Nephron (organoid): ENCODE measurements around the gene HTR7.
"Not testable (repeated sequence)": the region's sequence is repeated elsewhere in the genome, so short reads cannot be mapped to it uniquely, and the experiment has no call there.

Source experiments
- H3K27ac Mint-ChIP-seq, 3 experiments: 2 replicates each; pipeline ENCODE4 v1.8.0; 2020; ENCODE audit warnings: mixed read lengths in 3 of 3, mild to moderate bottlenecking in 2 of 3, moderate library complexity in 1 of 3
- H3K27me3 Mint-ChIP-seq: 2 replicates; pipeline ENCODE4 v1.8.0; 2021; ENCODE audit warnings: low read depth, mild to moderate bottlenecking, moderate library complexity, mixed read lengths
- H3K36me3 Mint-ChIP-seq: 2 replicates; pipeline ENCODE4 v1.8.0; 2020; ENCODE audit warnings: low read depth, mixed read lengths
- H3K4me1 Mint-ChIP-seq: 2 replicates; pipeline ENCODE4 v1.8.0; 2020; ENCODE audit warnings: mixed read lengths
- H3K4me3 Mint-ChIP-seq, 3 experiments: 2 replicates each; pipeline ENCODE4 v1.8.0; 2020; ENCODE audit warnings: mild to moderate bottlenecking in 3 of 3, mixed read lengths in 3 of 3, moderate library complexity in 2 of 3
- H3K9me3 Mint-ChIP-seq: 2 replicates; pipeline ENCODE4 v1.8.0; 2020; ENCODE audit warnings: mixed read lengths
- TF ChIP-seq, protein P1 (sequence below), 3 experiments: fragments of 200-600 bp; sonication (generic); IDR thresholded peaks; one replicate each; pipeline ENCODE4 v1.5.0; 2021; ENCODE audit warnings: antibody characterized with exemption in 3 of 3; ENCODE audit not compliant: unreplicated experiment in 3 of 3

The HTR7 gene

DNA sequence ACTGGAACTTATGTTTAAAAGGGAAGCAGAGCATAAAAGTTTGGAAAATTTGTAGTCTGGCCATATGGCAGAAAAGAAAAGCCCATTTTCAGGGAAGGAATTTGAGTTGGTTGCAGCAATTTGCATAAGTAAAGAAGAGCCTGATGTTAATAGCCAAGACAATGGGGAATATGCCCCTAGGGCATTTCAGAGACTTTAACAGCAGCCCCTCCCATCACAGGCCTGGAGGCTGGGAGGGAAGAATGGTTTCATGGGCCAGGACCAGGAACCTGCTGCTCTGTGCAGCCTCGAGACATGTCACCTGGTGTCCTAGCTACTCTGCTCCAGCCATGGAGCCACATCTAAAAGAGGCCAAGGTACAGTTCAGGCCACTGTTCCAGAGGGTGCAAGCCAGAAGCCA, 35.3 kb downstream of the HTR7 start:
- Mint-ChIP-seq H3K36me3 (no peaks in the 10 kb centered on the region), H3K27ac (no peak overlapping the region), H3K27me3 (peaks cover 1% of the 10 kb centered on the region), H3K4me1 (no peaks in the 10 kb centered on the region), H3K9me3 (peaks cover 18% of the 10 kb centered on the region), H3K4me3 (no peak overlapping the region)
- TF ChIP-seq, protein P1, sequence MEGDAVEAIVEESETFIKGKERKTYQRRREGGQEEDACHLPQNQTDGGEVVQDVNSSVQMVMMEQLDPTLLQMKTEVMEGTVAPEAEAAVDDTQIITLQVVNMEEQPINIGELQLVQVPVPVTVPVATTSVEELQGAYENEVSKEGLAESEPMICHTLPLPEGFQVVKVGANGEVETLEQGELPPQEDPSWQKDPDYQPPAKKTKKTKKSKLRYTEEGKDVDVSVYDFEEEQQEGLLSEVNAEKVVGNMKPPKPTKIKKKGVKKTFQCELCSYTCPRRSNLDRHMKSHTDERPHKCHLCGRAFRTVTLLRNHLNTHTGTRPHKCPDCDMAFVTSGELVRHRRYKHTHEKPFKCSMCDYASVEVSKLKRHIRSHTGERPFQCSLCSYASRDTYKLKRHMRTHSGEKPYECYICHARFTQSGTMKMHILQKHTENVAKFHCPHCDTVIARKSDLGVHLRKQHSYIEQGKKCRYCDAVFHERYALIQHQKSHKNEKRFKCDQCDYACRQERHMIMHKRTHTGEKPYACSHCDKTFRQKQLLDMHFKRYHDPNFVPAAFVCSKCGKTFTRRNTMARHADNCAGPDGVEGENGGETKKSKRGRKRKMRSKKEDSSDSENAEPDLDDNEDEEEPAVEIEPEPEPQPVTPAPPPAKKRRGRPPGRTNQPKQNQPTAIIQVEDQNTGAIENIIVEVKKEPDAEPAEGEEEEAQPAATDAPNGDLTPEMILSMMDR (IDR thresholded peaks at IDR 0.05; ENCODE audit: unreplicated experiment in 3 of 3), result no peak

DNA sequence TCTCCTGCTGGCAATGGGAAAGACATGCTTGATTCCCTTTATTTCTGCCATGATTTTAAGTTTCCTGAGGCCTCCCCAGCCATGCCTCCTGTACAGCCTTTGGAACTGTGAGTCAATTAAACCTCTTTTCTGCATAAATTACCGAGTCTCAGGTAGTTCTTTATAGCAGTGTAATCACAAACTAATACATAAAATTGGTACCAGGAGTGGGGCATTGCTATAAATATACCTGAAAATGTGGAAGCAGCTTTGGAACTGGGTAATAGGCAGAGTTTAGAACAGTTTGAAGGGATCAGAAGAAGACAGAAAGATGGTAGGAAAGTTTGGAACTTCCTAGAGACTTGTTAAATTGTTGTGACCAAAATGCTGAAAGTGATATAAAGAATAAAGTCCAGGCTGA, 36.0 kb downstream of the HTR7 start:
- H3K4me1 Mint-ChIP-seq, H3K27ac Mint-ChIP-seq, H3K36me3 Mint-ChIP-seq, H3K4me3 Mint-ChIP-seq, H3K27me3 Mint-ChIP-seq: not testable (repeated sequence)
- H3K9me3 Mint-ChIP-seq, result peaks cover 18% of the 10 kb centered on the region

GRCh38 chr10:90819911-90820310, 37.9 kb downstream of the HTR7 start:
- H3K4me3 Mint-ChIP-seq, result no peak overlapping the region
- TF ChIP-seq, protein P1 (IDR thresholded peaks at IDR 0.05; ENCODE audit: unreplicated experiment in 3 of 3), result no peak
- H3K4me1 Mint-ChIP-seq, result no peaks in the 10 kb centered on the region
- H3K27me3 Mint-ChIP-seq, result peaks cover 8% of the 10 kb centered on the region
- no peak overlapping the region for H3K27ac Mint-ChIP-seq
- H3K36me3 Mint-ChIP-seq, result no peaks in the 10 kb centered on the region
- H3K9me3 Mint-ChIP-seq, result peaks cover 14% of the 10 kb centered on the region

GRCh38 chr10:90818736-90819135, 39.1 kb downstream of the HTR7 start:
- H3K4me3 Mint-ChIP-seq, result no peak overlapping the region
- H3K27ac Mint-ChIP-seq, result no peak overlapping the region
- H3K9me3 Mint-ChIP-seq, result peaks cover 13% of the 10 kb centered on the region
- TF ChIP-seq, protein P1 (IDR thresholded peaks at IDR 0.05; ENCODE audit: unreplicated experiment in 3 of 3), result no peak
- H3K27me3 Mint-ChIP-seq, result peaks cover 8% of the 10 kb centered on the region
- no peaks in the 10 kb centered on the region for H3K4me1 Mint-ChIP-seq
- H3K36me3 Mint-ChIP-seq, result no peaks in the 10 kb centered on the region

DNA sequence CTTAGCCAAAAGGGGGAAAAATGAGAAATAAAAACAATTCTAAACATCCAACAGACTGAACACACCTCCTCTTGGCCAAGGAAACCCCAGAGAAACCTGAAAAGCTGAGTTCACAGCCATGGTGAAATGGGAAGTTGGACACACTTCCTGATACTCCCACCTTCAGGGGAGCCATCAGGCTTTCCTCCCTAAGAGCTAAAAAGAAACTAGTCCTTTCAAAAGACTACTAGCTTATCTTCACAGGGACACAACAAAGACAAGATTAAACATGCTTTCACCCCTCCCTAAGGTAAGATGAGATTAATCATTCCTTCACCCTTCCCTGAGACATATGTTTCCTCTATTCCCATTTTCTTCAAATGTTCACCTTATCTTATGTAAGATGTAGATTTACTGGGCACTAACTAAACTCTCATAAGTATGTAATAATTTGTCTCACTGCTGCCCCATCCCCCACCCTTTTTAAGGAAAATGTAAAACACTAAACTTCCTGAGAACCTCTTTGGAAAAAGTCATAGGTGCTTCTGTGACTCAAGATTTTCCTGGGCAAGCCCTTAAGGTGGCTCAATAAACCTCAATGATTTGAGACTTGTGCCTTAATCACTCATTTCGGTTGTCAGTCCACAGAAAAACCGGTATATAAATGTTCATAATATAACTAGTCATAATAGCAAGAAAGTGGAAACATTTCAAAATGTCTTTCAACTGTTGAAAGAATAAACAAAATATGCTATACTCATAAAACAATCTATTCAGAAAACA, 40.5 kb downstream of the HTR7 start:
- no peak overlapping the region for H3K27ac Mint-ChIP-seq

DNA sequence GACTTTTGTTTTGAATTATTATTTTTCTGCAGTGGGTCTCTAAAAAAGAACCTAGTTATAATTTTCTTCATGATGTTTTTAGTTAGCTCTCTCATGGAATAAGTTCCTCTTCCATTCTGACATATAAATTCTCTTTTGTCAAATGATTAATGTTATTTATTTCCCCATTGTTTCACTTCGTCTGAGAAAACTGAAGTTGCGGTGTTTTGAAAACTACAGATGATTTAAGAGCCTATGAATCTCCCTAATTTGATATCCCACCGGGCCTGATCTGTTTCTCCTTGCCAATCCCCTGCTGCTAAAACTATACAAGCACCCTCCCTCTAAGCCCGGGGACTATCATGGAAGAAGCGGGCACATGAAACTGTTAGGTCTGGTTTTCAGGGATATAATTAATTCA, 41.4 kb downstream of the HTR7 start:
- TF ChIP-seq, protein P1 (IDR thresholded peaks at IDR 0.05; ENCODE audit: unreplicated experiment in 3 of 3), result no peak
- no peak overlapping the region for H3K27ac Mint-ChIP-seq
- no peaks in the 10 kb centered on the region for H3K36me3 Mint-ChIP-seq
- H3K4me3 Mint-ChIP-seq, result no peak overlapping the region
- H3K9me3 Mint-ChIP-seq, result peaks cover 3% of the 10 kb centered on the region
- H3K27me3 Mint-ChIP-seq, result peaks cover 8% of the 10 kb centered on the region
- H3K4me1 Mint-ChIP-seq, result no peaks in the 10 kb centered on the region

More for the DNA sequence above, 40.5 kb downstream of the HTR7 start:
- TF ChIP-seq, protein P1 (IDR thresholded peaks at IDR 0.05; ENCODE audit: unreplicated experiment in 3 of 3), result no peak
- Mint-ChIP-seq H3K4me1 (no peaks in the 10 kb centered on the region), H3K27me3 (peaks cover 8% of the 10 kb centered on the region), H3K36me3 (no peaks in the 10 kb centered on the region), H3K4me3 (no peak overlapping the region), H3K9me3 (peaks cover 8% of the 10 kb centered on the region)
